Liver (tissue), 9 donors: ENCODE measurements around the gene EVC2. TPM values are rescaled to one million over a fixed set of nuclear protein-coding genes. Genes with fewer than 3 reads are reported as not detected.

Experiments
- DNase-seq: peaks from one replicate; pipeline ENCODE4 v3.0.0-alpha.2; 2017; ENCODE audit warnings: low spot score
- H3K27ac ChIP-seq, 2 donors: one replicate each; pipeline ENCODE4 v1.7.0; 2013; ENCODE audit warnings: inconsistent platforms in 2 of 2, low read length in 2 of 2, control low read depth in 1 of 2, low read depth in 1 of 2, mild to moderate bottlenecking in 1 of 2
- H3K27me3 ChIP-seq, 4 donors: one replicate each; pipeline versions ENCODE4 v1.6.1 to v1.7.0; 2013; ENCODE audit warnings: low read length in 3 of 4, inconsistent platforms in 1 of 4, mild to moderate bottlenecking in 1 of 4, moderate library complexity in 1 of 4; ENCODE audit not compliant: control insufficient read depth in 4 of 4, insufficient read depth in 4 of 4
- H3K36me3 ChIP-seq, 4 donors: one replicate each; pipeline versions ENCODE4 v1.6.1 to v1.7.0; 2013; ENCODE audit warnings: low read length in 3 of 4, mild to moderate bottlenecking in 3 of 4, low read depth in 1 of 4, moderate library complexity in 1 of 4; ENCODE audit not compliant: control insufficient read depth in 4 of 4, insufficient read depth in 3 of 4
- H3K4me1 ChIP-seq, 4 donors: one replicate each; pipeline versions ENCODE4 v1.6.1 to v1.7.0; 2013; ENCODE audit warnings: low read length in 3 of 4, mild to moderate bottlenecking in 3 of 4, moderate library complexity in 1 of 4; ENCODE audit not compliant: control insufficient read depth in 4 of 4, insufficient read depth in 4 of 4
- H3K4me3 ChIP-seq, 3 donors: one replicate each; pipeline versions ENCODE4 v1.6.1 to v1.7.0; 2013; ENCODE audit warnings: low read length in 3 of 3, control low read depth in 1 of 3, low read depth in 1 of 3, mild to moderate bottlenecking in 1 of 3
- H3K9ac ChIP-seq, 2 donors: one replicate each; pipeline ENCODE4 v1.7.0; 2013; ENCODE audit warnings: low read length in 2 of 2, mild to moderate bottlenecking in 2 of 2, moderate library complexity in 2 of 2, control low read depth in 1 of 2, low read depth in 1 of 2
- H3K9me3 ChIP-seq, 4 donors: one replicate each; pipeline versions ENCODE4 v1.6.1 to v1.7.0; 2013; ENCODE audit warnings: low read length in 3 of 4; ENCODE audit not compliant: control insufficient read depth in 4 of 4
- EGR1 ChIP-seq, 2 donors: IDR thresholded peaks; 2 replicates each; pipeline ENCODE4 v1.6.1; 2016 to 2018; ENCODE audit warnings: antibody characterized with exemption in 2 of 2, low read depth in 2 of 2
- FOXA1 ChIP-seq: IDR thresholded peaks from 2 replicates; pipeline ENCODE4 v1.6.1; 2016; ENCODE audit warnings: antibody characterized with exemption
- FOXA2 ChIP-seq: IDR thresholded peaks from 2 replicates; pipeline ENCODE4 v1.6.1; 2016; ENCODE audit warnings: antibody characterized with exemption
- GABPA ChIP-seq, 2 donors: IDR thresholded peaks in 1 of 2; conservative IDR thresholded peaks in 1 of 2; 2 replicates each; pipeline ENCODE4 v1.6.1; 2016; ENCODE audit warnings: antibody characterized with exemption in 2 of 2, mild to moderate bottlenecking in 1 of 2, moderate library complexity in 1 of 2
- HNF4A ChIP-seq, 2 donors: conservative IDR thresholded peaks; 2 replicates each; pipeline ENCODE4 v1.6.1; 2016; ENCODE audit warnings: antibody characterized with exemption in 2 of 2, mild to moderate bottlenecking in 2 of 2
- HNF4G ChIP-seq: IDR thresholded peaks from 2 replicates; pipeline ENCODE4 v1.6.1; 2016; ENCODE audit warnings: antibody characterized with exemption
- JUND ChIP-seq, 2 donors: IDR thresholded peaks; 2 replicates each; pipeline ENCODE4 v1.6.1; 2016; ENCODE audit warnings: antibody characterized with exemption in 2 of 2
- NR2F2 ChIP-seq: IDR thresholded peaks from 2 replicates; pipeline ENCODE4 v1.6.1; 2016; ENCODE audit warnings: antibody characterized with exemption
- RAD21 ChIP-seq, 2 donors: IDR thresholded peaks; 2 replicates each; pipeline ENCODE4 v1.6.1; 2016; ENCODE audit warnings: antibody characterized with exemption in 2 of 2, mild to moderate bottlenecking in 2 of 2
- RXRA ChIP-seq, 2 donors: IDR thresholded peaks; 2 replicates each; pipeline ENCODE4 v1.6.1; 2017 to 2018; ENCODE audit warnings: antibody characterized with exemption in 2 of 2, mild to moderate bottlenecking in 1 of 2
- SP1 ChIP-seq: IDR thresholded peaks from 2 replicates; pipeline ENCODE4 v1.6.1; 2018; ENCODE audit warnings: antibody characterized with exemption, mild to moderate bottlenecking
- YY1 ChIP-seq: IDR thresholded peaks from 2 replicates; pipeline ENCODE4 v1.6.1; 2016; ENCODE audit warnings: antibody characterized with exemption, mild to moderate bottlenecking
- WGBS: extraction: QIAGEN DNeasy Blood & Tissue Kit; methylation state at CpG from one replicate; pipeline ENCODE4 v1.1.7; 2013; 5-methylcytosine and 5-hydroxymethylcytosine counted together
- polyA plus RNA-seq, 2 donors: library from polyadenylated mRNA; stranded (reverse) in 1 of 2; unstranded in 1 of 2; fragments of 200-250 nt in 1 of 2; fragments of >200 nt in 1 of 2; fragmentation: Nextera tagmentation in 1 of 2; extraction: Ambion mirVana in 1 of 2; gene quantifications; one replicate each; pipeline versions ENCODE4 v1.2.1 to v1.2.3, GENCODE V29; 2013 to 2015
- total RNA-seq, 2 donors: library from RNA; depleted of rRNA; stranded (reverse); fragments of >200 nt; gene quantifications; one replicate each; pipeline ENCODE4 v1.2.3, GENCODE V29; 2014
- TF ChIP-seq, protein P1 (sequence below): IDR thresholded peaks from 2 replicates; pipeline ENCODE4 v1.6.1; 2016; ENCODE audit warnings: antibody characterized with exemption, mild to moderate bottlenecking
- TF ChIP-seq, protein P2 (sequence below): IDR thresholded peaks from 2 replicates; pipeline ENCODE4 v1.6.1; 2016; ENCODE audit warnings: antibody characterized with exemption
- TF ChIP-seq, protein P3 (sequence below): IDR thresholded peaks from 2 replicates; pipeline ENCODE4 v1.6.1; 2016; ENCODE audit warnings: antibody characterized with exemption
- TF ChIP-seq, protein P4 (sequence below): IDR thresholded peaks from 2 replicates; pipeline ENCODE4 v1.6.1; 2016; ENCODE audit warnings: antibody characterized with exemption
- donor health status: healthy.
- donor health status: healthy.
- donor health status: healthy.
- donor health status: healthy.
- donor health status: healthy.

Gene EVC2
- total and polyA plus RNA-seq, 4 donors = 0.26 to 1.3 (median 0.57) TPM

DNA sequence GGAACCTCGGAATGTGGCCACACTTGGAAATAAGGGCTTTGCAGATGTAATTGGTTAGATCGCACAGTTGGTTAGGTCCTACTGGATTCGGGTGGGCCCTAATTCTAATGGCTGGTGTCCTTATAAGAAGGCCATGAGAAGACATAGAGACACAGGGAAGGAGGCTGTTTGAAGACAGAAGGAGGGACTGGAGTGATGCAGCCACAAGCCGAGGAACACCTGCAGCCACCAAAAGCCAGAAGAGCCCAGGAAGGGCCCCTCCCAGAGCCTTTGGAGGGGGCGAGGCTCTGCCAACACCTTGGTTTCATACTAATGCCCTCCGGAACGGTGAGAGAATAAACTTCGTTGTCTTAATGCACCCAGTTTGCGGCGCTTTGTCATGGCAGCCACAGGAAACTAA lies 49.6 kb upstream of the EVC2 start:
- Histone ChIP-seq H3K9me3 (no peaks in the 10 kb centered on the region), H3K4me1 (no peaks in the 10 kb centered on the region), H3K27ac (no peak overlapping the region), H3K9ac (no peak overlapping the region), H3K36me3 (peaks cover 0 to 32% (median 0%) of the 10 kb centered on the region in 4 donors), H3K4me3 (no peak overlapping the region), H3K27me3 (no peaks in the 10 kb centered on the region)
- WGBS = 96% methylated on average over 10 of the region's 10 CpGs
- TF ChIP-seq RXRA (IDR thresholded peaks at IDR 0.05) (no peak), RAD21 (IDR thresholded peaks at IDR 0.05) (no peak), HNF4G (no peak), EGR1 (IDR thresholded peaks at IDR 0.05; ENCODE audit: low read depth in 2 of 2) (no peak), NR2F2 (no peak), HNF4A (conservative IDR thresholded peaks at IDR 0.05) (no peak), YY1 (no peak), FOXA2 (no peak)
- TF ChIP-seq, protein P1, sequence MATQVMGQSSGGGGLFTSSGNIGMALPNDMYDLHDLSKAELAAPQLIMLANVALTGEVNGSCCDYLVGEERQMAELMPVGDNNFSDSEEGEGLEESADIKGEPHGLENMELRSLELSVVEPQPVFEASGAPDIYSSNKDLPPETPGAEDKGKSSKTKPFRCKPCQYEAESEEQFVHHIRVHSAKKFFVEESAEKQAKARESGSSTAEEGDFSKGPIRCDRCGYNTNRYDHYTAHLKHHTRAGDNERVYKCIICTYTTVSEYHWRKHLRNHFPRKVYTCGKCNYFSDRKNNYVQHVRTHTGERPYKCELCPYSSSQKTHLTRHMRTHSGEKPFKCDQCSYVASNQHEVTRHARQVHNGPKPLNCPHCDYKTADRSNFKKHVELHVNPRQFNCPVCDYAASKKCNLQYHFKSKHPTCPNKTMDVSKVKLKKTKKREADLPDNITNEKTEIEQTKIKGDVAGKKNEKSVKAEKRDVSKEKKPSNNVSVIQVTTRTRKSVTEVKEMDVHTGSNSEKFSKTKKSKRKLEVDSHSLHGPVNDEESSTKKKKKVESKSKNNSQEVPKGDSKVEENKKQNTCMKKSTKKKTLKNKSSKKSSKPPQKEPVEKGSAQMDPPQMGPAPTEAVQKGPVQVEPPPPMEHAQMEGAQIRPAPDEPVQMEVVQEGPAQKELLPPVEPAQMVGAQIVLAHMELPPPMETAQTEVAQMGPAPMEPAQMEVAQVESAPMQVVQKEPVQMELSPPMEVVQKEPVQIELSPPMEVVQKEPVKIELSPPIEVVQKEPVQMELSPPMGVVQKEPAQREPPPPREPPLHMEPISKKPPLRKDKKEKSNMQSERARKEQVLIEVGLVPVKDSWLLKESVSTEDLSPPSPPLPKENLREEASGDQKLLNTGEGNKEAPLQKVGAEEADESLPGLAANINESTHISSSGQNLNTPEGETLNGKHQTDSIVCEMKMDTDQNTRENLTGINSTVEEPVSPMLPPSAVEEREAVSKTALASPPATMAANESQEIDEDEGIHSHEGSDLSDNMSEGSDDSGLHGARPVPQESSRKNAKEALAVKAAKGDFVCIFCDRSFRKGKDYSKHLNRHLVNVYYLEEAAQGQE = no peak
- TF ChIP-seq, protein P2, sequence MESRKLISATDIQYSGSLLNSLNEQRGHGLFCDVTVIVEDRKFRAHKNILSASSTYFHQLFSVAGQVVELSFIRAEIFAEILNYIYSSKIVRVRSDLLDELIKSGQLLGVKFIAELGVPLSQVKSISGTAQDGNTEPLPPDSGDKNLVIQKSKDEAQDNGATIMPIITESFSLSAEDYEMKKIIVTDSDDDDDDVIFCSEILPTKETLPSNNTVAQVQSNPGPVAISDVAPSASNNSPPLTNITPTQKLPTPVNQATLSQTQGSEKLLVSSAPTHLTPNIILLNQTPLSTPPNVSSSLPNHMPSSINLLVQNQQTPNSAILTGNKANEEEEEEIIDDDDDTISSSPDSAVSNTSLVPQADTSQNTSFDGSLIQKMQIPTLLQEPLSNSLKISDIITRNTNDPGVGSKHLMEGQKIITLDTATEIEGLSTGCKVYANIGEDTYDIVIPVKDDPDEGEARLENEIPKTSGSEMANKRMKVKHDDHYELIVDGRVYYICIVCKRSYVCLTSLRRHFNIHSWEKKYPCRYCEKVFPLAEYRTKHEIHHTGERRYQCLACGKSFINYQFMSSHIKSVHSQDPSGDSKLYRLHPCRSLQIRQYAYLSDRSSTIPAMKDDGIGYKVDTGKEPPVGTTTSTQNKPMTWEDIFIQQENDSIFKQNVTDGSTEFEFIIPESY = no peak
- TF ChIP-seq, protein P3, sequence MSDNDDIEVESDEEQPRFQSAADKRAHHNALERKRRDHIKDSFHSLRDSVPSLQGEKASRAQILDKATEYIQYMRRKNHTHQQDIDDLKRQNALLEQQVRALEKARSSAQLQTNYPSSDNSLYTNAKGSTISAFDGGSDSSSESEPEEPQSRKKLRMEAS = no peak
- no peak for DNase-seq

DNA sequence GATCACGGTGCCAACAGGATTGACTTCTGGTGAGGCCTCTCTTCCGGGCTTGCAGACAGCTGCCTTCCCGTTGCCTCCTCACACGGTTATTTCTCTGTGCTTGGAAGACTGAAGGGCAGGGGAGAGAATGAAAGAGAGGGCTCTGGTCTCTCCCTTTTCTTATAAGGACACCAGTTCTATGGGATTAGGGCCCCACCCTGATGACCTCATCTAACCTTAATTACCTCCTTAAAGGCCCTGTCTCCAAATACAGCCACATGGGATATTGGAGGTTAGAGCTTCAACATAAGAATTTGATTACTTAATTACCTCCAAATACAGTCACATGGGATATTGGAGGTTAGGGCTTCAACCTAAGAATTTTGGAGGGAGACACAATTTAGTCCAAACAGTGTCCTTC lies 49.2 kb upstream of the EVC2 start:
- Histone ChIP-seq H3K36me3 (peaks cover 0 to 32% (median 0%) of the 10 kb centered on the region in 4 donors), H3K4me1 (no peaks in the 10 kb centered on the region), H3K27ac (no peak overlapping the region), H3K4me3 (no peak overlapping the region), H3K27me3 (no peaks in the 10 kb centered on the region), H3K9ac (no peak overlapping the region), H3K9me3 (no peaks in the 10 kb centered on the region)
- WGBS = 98% methylated on average over 4 of the region's 4 CpGs
- TF ChIP-seq SP1 (no peak), FOXA2 (no peak), JUND (IDR thresholded peaks at IDR 0.05) (no peak)
- DNase-seq = no peak

DNA sequence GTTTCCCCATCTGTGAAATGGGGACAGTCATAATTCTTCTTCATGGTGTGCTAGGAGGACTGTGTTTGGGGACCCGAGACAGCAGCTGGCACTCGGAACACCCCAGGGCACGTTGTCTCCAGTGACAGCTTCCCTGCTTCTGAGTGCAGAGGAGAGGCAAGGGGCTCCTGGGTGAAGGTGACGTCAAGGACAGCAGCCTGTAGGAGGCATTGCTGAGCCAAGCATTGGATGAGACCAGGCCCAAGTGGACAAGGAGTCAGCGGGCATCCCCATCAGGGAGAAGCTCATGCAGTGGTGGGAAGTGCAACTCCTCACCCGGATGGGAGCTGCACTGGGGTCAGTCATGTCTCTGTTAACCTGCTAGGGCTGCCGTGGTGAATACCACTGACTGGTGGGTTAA lies 48.7 kb upstream of the EVC2 start:
- Histone ChIP-seq H3K4me3 (no peak overlapping the region), H3K4me1 (no peaks in the 10 kb centered on the region), H3K27me3 (no peaks in the 10 kb centered on the region), H3K9ac (no peak overlapping the region), H3K9me3 (no peaks in the 10 kb centered on the region), H3K36me3 (peaks cover 0 to 32% (median 0%) of the 10 kb centered on the region in 4 donors), H3K27ac (no peak overlapping the region)
- TF ChIP-seq HNF4A (conservative IDR thresholded peaks at IDR 0.05) (no peak), EGR1 (IDR thresholded peaks at IDR 0.05; ENCODE audit: low read depth in 2 of 2) (no peak), NR2F2 (no peak), GABPA (IDR thresholded peaks at IDR 0.05 in 1 of 2, conservative IDR thresholded peaks at IDR 0.05 in 1 of 2) (no peak), HNF4G (no peak), YY1 (no peak), FOXA1 (no peak)
- TF ChIP-seq, protein P4, sequence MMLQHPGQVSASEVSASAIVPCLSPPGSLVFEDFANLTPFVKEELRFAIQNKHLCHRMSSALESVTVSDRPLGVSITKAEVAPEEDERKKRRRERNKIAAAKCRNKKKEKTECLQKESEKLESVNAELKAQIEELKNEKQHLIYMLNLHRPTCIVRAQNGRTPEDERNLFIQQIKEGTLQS = no peak
- TF ChIP-seq, protein P2 = no peak
- TF ChIP-seq, protein P3 = no peak
- TF ChIP-seq, protein P1 = no peak
- 93% methylated on average over 7 of the region's 7 CpGs for WGBS
- no peak for DNase-seq
